Fibroblast of skin of right quadriceps (primary cell): ENCODE measurements around the gene GRHPR.

Experiments used
- DNase-seq: peaks from one replicate; pipeline ENCODE4 v3.0.0-alpha.2; 2013

The GRHPR gene

GRCh38 chr9:37399336-37399735 lies 23.2 kb upstream of the GRHPR start:
- DNase-seq = no peak

- DNase-seq = no peak
These were observed 17.9 kb upstream of the GRHPR start for GRCh38 chr9:37404590-37404989.

DNA sequence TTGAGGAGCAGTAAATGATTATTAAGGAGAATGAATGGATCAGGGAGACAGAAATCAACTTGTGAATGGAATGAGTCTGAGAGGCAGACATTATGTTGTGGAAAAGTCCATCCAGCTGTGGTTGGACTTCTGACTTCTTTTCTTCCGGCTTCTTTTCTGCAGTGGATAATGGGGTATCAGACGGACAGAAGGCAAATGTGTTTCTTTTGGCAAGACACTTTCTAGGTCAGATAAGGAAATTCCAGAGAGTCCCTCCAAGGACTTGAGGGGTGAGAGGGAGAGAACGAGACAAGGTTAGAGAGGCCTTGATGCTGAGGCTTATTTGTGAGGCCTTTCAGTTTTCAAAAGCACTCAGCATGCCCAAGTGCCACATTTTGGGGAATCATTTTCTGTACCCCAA lies 17.1 kb upstream of the GRHPR start:
- no peak for DNase-seq

DNA sequence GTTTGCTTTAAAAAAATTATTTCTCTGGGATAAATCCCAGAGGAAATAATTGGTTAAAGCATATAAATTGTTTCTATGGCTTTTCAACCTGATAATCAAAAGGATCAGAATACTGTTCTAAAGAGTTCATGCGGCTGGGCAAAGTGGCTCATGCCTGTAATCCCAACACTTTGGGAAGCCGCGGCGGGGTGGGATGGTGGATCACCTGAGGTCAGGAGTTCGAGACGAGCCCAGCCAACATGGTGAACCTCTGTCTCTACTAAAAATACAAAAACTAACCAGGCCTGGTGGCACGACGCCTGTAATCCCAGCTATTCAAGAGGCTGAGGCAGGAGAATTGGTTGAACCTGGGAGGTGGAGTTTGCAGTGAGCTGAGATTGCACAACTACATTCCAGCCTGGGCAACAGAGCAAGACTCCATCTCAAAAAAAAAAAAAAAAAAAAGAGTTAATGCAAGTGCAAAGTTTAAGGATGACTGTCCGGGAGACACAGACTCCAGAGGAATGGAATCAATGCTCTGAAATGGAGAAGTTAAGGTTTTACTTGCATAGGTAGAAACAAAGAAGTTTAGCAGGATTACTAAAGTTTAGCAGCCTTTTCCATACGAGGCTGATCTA lies 16.6 kb upstream of the GRHPR start:
- DNase-seq = no peak

DNA sequence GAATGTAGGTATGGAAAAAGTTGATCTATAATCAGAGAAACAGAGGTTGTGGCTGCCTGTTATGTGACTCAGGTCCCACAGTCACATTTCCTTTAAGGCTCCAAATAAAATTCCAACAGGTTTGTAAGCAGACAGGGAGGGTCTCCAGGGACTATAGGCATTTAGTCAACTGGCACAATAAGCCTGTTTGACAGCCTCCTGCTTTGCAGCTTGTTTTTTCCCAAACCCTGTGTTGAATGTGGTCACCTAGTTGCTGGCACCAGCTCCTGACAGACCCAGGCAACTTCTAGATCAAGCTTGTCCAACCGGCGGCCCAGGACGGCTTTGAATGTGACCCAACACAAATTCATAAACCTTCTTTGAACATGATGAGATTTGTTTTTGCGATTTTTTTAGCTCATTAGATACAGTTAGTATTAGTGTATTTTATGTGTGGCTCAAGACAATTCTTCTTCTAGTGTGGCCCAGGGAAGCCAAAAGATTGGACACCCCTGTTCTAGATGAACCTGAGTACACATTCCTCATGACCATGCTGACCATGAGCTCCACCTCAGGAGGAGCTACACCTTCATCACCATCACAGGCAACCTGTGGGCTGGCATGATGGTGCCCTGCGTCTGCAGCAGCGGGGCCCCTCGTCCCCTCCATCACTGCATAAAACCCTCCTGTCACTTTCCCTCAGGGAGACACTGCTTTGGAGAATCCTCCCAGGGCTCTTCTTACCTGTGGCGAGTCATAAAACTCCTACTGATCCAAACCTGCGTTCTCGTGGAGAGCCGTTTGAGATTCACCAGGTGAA lies 15.7 kb upstream of the GRHPR start:
- no peak for DNase-seq

- DNase-seq = no peak
These were observed 15.0 kb upstream of the GRHPR start for GRCh38 chr9:37407468-37407867.

DNA sequence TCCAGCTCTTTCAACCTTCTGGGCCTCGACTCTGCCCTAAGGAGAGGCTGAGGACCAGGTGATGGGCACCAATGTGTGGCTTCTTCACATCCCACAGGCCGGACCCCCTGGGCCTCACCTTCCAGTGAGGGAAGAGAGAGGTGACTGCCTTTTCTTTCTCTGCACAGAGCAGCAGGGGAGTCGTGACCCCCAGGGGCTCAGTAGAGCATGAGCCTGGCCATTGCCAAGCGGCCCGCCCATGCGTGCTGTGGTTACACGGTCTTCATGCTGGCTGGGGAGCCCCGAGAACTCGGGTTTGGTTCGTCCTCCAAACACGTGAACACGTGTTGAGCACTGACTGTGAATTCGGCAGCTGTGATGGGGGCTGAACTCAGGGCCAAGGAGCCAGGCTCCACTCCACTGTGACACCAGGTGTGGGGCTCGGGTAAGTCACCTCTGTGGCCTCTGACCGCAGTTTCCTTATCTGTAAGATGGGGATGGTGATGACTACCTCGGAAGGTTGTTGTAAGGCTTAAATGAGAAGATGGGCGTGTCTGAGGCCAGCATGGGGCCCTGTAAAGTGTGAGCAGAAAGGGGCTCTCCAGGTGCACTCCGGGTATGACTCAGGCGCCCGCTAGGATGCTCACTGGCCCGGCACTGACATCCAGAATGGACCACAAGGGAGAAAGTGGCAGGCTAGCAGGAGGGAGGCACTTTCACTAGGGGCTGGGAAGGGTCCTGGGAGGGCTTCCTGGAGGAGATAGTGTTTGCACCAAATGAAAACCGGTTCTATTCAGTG lies 13.4 kb upstream of the GRHPR start:
- no peak for DNase-seq

DNA sequence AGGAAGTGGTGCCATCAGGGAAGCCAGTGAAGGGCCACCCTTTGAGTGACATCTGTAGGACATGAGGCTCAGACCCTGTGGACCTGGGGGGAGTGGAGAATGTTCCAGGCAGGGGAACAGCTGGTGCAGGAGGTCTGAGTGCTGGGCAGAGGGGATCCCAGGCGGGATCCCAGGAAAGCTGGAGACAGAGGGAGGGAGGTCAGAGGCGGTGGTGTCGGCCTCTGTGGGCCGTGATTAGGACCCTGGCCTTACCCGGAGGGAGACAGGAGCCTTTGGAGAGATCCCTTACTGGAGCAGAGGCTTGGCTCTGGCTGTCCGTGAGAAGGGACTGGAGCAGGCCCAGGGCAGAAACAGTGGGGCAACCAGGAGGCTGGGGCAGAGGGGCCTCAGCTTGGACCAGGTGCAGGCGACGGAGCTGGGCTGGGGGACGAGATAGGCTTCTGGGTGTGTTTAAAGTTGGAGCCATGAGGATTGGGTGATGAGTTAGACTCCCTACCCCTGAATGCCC lies 12.1 kb upstream of the GRHPR start:
- no peak for DNase-seq

- DNase-seq = peak; percentile 15
These were observed 11.3 kb upstream of the GRHPR start for GRCh38 chr9:37410969-37411785.

- peak; percentile 19 for DNase-seq
These were observed 9.9 kb upstream of the GRHPR start for GRCh38 chr9:37412431-37413151.

GRCh38 chr9:37413311-37413710 lies 9.2 kb upstream of the GRHPR start:
- DNase-seq = no peak

GRCh38 chr9:37414503-37414943 lies 8.0 kb upstream of the GRHPR start:
- DNase-seq = no peak

DNA sequence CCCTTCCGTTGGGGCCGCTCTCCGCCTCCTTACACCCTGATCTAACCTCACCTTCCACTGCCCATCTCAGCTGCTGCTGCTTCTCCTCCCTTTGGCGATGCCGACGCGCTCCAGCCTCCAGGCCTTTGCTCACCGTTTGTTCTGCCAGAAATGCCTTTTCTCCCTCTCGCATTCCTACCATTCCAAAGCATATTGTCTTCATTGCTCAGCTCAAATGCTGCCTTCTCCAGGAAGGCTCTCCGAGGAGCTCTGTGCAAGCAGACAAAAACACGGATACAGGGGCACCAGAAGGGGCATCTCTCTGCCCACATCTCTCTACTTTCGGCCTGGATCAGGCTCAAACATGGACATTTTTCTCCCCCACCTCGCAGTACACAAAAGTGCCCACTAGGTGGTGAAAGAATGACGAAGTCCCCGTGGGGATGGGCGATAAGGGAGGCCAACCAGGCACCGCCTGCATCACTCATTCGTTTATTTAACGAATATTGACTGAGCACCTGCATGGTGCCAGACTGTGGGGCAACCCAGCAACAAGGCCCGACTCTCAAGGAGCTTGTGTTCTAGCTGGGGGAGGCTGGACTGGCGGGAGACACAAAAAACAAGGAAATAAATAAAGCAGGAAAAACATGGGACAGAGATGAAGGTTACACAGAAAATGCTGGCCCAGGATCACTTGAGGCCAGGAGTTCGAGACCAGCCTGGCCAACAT lies 7.3 kb upstream of the GRHPR start:
- DNase-seq = peak; percentile 73

DNA sequence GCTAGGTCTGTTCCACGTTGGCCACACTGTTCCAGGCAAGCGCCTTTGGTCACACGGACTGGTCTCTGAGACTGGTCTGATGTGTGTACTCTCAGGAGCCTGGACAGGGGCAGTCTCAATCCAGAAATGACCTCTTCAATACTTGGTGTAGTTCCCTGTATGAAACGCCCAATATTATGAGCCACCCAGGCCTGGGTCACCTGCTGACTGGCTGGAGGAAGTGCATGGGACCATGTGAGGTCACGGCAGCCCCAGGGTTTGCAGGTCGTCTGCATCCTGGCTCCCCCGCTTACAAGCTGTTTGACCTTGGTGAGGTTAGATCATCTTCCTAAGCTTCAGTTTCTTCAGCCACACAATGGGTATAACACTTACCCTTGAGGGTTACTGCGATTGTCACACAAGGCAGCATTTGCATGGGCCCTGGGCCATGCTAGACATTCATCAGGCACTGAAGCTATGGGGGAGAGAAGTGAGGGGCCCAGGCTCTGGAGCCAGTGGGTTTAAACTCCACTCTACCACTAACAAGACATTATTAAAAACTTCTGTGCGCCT lies 5.2 kb upstream of the GRHPR start:
- no peak for DNase-seq

GRCh38 chr9:37417857-37418618 lies 4.5 kb upstream of the GRHPR start:
- DNase-seq = no peak

- DNase-seq = no peak
These were observed 3.3 kb upstream of the GRHPR start for GRCh38 chr9:37419204-37419603.

DNA sequence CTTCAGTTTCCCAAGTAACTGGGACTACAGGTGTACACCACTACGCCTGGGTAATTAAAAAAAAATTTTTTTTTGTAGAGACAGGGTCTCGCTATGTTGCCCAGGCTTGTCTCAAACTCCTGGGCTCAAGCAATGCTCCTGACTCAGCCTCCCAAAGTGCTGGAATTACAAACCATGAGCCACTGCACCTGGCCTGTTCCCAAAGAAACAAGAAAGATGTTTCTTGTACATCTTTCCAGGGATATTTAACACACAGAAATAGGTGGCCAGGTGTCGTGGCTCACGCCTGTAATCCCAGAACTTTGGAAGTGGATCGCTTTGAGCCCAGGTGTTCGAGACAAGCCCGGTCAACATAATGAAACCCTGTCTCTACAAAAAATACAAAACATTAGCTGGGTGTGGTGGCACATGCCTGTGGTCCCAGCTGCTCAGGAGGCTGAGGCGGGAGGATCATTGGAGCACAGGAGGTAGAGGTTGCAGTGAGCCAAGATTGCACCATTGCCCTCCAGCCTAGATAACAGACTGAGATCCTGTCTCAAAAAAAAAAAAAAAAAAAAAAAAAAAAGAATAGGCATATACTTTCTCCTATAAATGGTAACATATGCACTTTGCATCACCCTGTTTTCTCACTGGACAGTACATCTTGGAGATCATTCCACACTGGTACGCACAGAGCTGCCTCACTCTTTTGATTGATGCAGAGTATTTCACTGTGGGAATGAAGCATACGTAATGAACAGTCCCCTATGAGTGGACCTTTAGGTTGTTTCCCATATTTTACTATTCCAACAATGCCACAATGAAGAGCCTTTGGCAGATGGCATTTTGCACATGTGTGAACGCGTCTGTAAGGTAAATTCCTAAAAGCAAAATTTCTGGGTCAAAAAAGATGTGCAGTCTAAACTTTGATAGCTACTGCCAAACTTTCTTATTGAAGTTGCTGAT lies 2.0 kb upstream of the GRHPR start:
- DNase-seq = no peak

DNA sequence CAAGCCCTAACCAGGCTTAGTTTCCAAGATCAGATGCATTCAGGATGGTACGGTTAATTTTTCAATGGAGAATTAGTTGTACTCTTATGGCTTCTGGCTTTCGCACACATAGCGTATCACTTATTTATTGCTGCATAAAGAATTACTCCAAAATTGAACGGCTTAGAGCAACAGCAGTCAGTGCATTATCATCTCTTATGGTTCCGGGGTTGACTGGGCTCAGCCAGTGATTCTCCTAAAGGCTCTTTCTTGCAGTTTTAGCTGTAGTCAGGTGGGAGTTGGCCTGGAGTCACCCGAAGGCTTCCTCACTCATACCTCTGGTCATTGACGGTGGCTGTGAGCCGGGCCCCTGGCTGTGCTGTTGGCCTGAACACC lies 595 bp upstream of the GRHPR start:
- no peak for DNase-seq

DNA sequence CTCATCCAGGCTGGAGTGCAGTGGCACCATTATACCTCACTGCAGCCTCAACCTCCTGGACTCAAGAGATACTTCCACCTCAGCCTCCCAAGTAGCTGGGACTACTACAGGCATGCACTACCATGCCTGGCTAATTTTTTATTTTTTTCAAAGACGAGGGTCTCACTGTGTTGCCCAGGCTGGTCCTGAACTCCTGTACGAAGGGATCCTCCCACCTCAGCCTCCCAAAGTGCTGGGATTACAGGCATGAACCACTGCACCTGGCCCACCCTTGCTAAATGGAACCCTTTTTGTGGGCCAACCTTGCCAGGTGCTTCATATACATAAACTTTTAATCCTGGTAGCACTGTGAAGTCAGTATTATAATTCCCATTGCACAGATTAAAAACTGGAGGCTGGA lies 1.0 kb downstream of the GRHPR start:
- DNase-seq = no peak
